Astrocyte of the cerebellum (primary cell): ENCODE data around the gene CMC4.

Source experiments
- DNase-seq: peaks from one replicate; pipeline ENCODE4 v3.0.0-alpha.2; 2011; ENCODE audit warnings: low read depth
- H3K4me3 ChIP-seq: 2 replicates; pipeline ENCODE4 v1.5.1; 2011; ENCODE audit warnings: mild to moderate bottlenecking, low read depth, low read length, moderate library complexity
- CTCF ChIP-seq: IDR thresholded peaks from 2 replicates; pipeline ENCODE4 v1.5.1; 2012; ENCODE audit warnings: low read length, low read depth, moderate library complexity, mild to moderate bottlenecking; ENCODE audit errors: missing control alignments
- in situ Hi-C: cut with HindIII; loops from 2 replicates; pipeline ENCODE4 v1.10.0; 2017; ENCODE audit warnings: low sequenced_read_pairs

CMC4 gene

DNA sequence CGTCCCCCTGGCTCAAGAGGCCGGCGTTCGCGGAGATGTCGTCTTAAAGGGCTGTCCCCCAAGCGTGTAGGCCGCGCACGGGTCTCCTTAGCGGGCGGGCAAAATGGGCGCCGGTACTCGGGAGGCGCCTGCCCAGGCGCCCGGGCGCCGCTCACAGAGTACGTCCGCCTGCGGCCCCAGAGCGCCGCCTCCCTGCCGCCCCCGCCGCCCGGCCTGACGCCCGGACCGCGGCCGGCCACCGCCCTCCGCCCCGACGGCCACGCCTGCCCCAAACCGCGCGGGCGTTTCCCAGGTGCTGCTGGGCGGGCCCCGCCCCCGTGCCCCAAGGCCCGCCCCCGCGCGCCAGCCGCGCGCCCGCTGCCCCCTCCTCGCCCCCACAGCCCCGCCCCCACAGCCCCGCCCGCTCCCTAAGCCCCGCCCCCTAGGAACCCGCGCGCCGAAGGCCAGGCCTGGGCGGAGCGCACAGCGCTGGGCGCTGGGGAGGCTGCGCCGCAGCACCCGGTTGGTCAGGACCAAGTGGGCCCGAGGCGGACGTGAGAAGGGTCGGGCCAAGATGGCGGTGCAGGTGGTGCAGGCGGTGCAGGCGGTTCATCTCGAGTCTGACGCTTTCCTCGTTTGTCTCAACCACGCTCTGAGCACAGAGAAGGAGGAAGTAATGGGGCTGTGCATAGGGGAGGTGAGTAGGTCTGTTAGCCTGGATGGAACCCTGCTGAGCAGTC is at the start of gene CMC4, which contains the start of the genes BRCC3 and MTCP1:
CMC4 (minus strand) TSS at position 162 of the 719 bp plus-strand sequence. CDS start 7,113 bp downstream, outside the sequence.
BRCC3 (plus strand) TSS at position 534 of the 719 bp plus-strand sequence; CDS start at position 554, 20 bp downstream.
MTCP1 (minus strand) TSS at position 162 of the 719 bp plus-strand sequence. CDS start 5,126 bp downstream, outside the sequence.
- no peak for TF ChIP-seq CTCF
- DNase-seq = peak; percentile 36
- in situ Hi-C loops = no loop called here
- peak within 1 kb of the TSS; percentile 65 for H3K4me3 ChIP-seq

DNA sequence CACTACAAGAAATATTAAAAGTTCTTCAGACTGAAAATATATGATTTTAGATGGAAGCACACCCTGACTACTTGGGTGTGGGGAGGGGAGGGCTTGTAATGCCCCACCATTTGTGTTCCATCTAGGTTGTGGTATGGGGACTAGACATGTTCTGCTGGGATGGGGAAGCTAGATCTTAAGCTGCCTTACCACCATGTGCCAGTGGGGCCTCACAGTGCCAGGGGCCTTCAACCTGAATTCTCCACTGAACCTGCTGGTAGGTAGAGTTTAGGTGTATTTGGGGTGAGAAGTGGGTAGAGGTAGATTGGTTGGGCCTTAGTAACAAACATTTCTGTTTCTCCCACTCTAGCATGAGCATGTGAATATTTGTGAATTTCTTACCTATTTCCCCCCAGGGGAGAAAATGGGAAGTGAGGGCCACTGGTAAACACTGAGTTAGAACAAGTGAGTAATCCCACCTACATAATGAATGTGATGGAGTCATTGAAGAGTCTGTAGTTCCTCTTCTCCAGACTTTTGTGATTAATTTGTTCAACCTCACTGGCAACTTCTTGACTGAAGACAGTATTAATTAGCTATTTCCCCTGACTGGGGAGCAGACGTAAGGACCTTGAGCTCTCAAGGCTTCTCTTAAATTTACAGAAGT is 44.4 kb upstream of the CMC4 start:
- DNase-seq = no peak
- no peak for TF ChIP-seq CTCF
- no peak overlapping the region for H3K4me3 ChIP-seq
- in situ Hi-C loops = no loop called here

GRCh38 chrX:155113097-155113496 is 42.2 kb upstream of the CMC4 start:
- DNase-seq = no peak
- no peak overlapping the region for H3K4me3 ChIP-seq
- no peak for TF ChIP-seq CTCF
- in situ Hi-C loops = no loop called here

DNA sequence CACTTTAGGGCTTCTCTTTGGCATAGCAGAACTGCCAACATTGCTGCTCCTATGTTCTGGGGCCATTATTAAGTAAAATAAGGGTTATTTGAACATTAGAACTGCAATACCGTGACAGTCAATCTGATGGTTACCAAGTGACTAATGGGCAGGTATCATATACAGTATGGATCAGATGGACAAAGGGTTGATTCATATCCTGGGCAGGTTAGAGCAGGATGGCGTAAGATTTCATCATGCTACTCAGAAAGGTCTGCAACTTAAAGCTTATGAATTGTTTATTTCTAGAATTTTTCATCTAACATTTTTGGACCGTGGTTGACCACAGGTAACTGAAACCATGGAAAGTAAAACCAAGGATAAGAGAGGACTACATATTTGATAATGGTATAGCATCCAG is 41.2 kb upstream of the CMC4 start:
- in situ Hi-C loops = no loop called here
- no peak for DNase-seq
- H3K4me3 ChIP-seq = no peak overlapping the region
- no peak for TF ChIP-seq CTCF

DNA sequence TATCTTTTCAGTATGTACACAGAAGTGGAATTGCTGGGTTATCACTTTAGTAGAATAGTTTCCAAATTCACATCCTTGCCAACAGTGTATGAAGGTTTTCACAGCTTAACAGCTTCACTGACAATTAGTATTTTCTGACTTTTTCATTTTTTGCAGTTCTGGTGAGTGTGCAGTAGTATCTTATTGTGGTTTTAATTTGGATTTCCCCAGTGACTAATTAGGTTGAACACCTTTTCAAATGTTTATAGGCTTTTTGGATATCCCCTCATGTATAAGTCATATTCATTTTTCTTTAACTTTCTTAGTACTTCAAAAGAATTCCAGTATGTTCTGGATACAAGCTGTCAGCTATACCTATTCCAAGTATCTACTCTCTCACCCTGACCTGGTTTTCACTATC is 37.5 kb upstream of the CMC4 start:
- DNase-seq = no peak
- in situ Hi-C loops = no loop called here
- TF ChIP-seq CTCF = no peak
- H3K4me3 ChIP-seq = no peak overlapping the region

DNA sequence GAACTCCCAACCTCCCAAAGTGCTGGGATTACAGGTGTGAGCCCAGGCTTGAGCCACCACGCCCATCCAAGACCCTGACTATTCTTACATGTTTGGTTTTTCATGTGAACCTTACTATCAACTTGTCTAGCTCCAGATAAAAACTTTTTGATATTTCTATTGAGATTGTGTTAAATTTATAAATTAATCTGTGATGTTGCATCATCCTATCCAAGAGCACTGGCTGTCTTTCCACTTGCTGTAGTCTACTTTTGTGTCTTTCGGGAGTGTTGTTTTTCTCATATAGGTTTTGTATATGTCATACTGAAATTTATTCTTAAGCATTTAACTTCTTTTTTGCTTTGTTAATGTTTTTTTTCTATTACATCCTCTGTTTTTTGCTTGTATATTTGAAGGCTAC is 35.0 kb upstream of the CMC4 start:
- H3K4me3 ChIP-seq = no peak overlapping the region
- in situ Hi-C loops = no loop called here
- no peak for DNase-seq
- TF ChIP-seq CTCF = no peak
